Smooth muscle cell (in vitro differentiated cells): ENCODE measurements around the gene IRAG1. TPM values are rescaled to one million over a fixed set of nuclear protein-coding genes. Genes with fewer than 3 reads are reported as not detected.

Experiments used
- DNase-seq: peaks from one replicate; lab custom pipeline; 2025; ENCODE audit not compliant: unreplicated experiment; lab: John Stamatoyannopoulos, UW
- H2AFZ ChIP-seq: fragments of 200-600 bp; sonication (generic); 2 replicates; pipeline ENCODE4 v1.6.0; 2016; ENCODE audit warnings: antibody characterized with exemption, low read depth, mild to moderate bottlenecking
- H3F3A ChIP-seq: fragments of 200-600 bp; sonication (generic); 2 replicates; pipeline ENCODE4 v1.6.0; 2017; ENCODE audit warnings: antibody characterized with exemption, low read depth
- H3K27ac ChIP-seq: fragments of 200-600 bp; sonication (generic); 2 replicates; pipeline ENCODE4 v1.5.1; 2016; ENCODE audit warnings: low read depth, mild to moderate bottlenecking
- H3K27me3 ChIP-seq: fragments of 200-600 bp; sonication (generic); 2 replicates; pipeline ENCODE4 v1.6.1; 2016; ENCODE audit warnings: low read depth, mild to moderate bottlenecking
- H3K36me3 ChIP-seq: fragments of 200-600 bp; sonication (generic); 2 replicates; pipeline ENCODE4 v1.5.1; 2016; ENCODE audit warnings: low read depth
- H3K4me1 ChIP-seq: fragments of 200-600 bp; sonication (generic); 2 replicates; pipeline ENCODE4 v1.5.1; 2016; ENCODE audit warnings: low read depth
- H3K4me2 ChIP-seq: fragments of 200-600 bp; sonication (generic); 2 replicates; pipeline ENCODE4 v1.6.0; 2016; ENCODE audit warnings: mild to moderate bottlenecking
- H3K4me3 ChIP-seq: fragments of 200-600 bp; sonication (generic); 2 replicates; pipeline ENCODE4 v1.5.1; 2016; ENCODE audit warnings: mild to moderate bottlenecking
- H3K79me2 ChIP-seq: fragments of 200-600 bp; sonication (generic); 2 replicates; pipeline ENCODE4 v1.6.0; 2016; ENCODE audit warnings: low read depth, mild to moderate bottlenecking
- H3K9ac ChIP-seq: fragments of 200-600 bp; sonication (generic); 2 replicates; pipeline ENCODE4 v1.6.0; 2016; ENCODE audit warnings: low read depth
- H3K9me3 ChIP-seq: fragments of 200-600 bp; sonication (generic); replicated peaks from 2 replicates; pipeline ENCODE4 v1.5.1; 2016; ENCODE audit warnings: low read depth
- H4K20me1 ChIP-seq: fragments of 200-600 bp; sonication (generic); 2 replicates; pipeline ENCODE4 v1.6.0; 2016; ENCODE audit warnings: low read depth
- CTCF ChIP-seq: fragments of 200-600 bp; sonication (generic); IDR thresholded peaks from 2 replicates; pipeline ENCODE4 v1.5.1; 2017; ENCODE audit warnings: borderline replicate concordance, mild to moderate bottlenecking, antibody characterized with exemption; ENCODE audit not compliant: insufficient read depth, poor library complexity, severe bottlenecking
- WGBS: methylation state at CpG from one replicate; pipeline ENCODE4 v1.1.7; 2016; ENCODE audit warnings: low lambda C conversion rate; 5-methylcytosine and 5-hydroxymethylcytosine counted together
- polyA plus RNA-seq: library from polyadenylated mRNA; unstranded; fragments of >200 nt; fragmentation: Nextera tagmentation; extraction: Ambion mirVana; gene quantifications from 2 replicates; pipeline ENCODE4 v1.2.1, GENCODE V29; 2016
- total RNA-seq: library from RNA; depleted of rRNA; stranded (reverse); fragments of >200 nt; gene quantifications from 2 replicates; pipeline ENCODE4 v1.2.3, GENCODE V29; 2014

The IRAG1 gene
- total and polyA plus RNA-seq, 2 experiments from 2014 or later: 2.5 to 4.4 TPM

- no peak overlapping the region for H3K27ac ChIP-seq
- H3K79me2 ChIP-seq: no peaks in the 10 kb centered on the region
- H3K36me3 ChIP-seq: no peaks in the 10 kb centered on the region
- DNase-seq: no peak
- H3K9ac ChIP-seq: no peak overlapping the region
- H4K20me1 ChIP-seq: no peaks in the 10 kb centered on the region
- H3K4me2 ChIP-seq: no peak overlapping the region
- no peaks in the 10 kb centered on the region for H3K4me1 ChIP-seq
- no peaks in the 10 kb centered on the region for H3K27me3 ChIP-seq
- H2AFZ ChIP-seq: no peak overlapping the region
- 31% methylated on average over 6 of the region's 6 CpGs for whole genome bisulfite sequencing
- H3K4me3 ChIP-seq: no peak overlapping the region
- peaks cover 4% of the 10 kb centered on the region for H3F3A ChIP-seq
- H3K9me3 ChIP-seq: no peaks in the 10 kb centered on the region
- no peak for TF ChIP-seq CTCF
Measured at GRCh38 chr11:10674440-10674855, 19.1 kb downstream of the IRAG1 start.

DNA sequence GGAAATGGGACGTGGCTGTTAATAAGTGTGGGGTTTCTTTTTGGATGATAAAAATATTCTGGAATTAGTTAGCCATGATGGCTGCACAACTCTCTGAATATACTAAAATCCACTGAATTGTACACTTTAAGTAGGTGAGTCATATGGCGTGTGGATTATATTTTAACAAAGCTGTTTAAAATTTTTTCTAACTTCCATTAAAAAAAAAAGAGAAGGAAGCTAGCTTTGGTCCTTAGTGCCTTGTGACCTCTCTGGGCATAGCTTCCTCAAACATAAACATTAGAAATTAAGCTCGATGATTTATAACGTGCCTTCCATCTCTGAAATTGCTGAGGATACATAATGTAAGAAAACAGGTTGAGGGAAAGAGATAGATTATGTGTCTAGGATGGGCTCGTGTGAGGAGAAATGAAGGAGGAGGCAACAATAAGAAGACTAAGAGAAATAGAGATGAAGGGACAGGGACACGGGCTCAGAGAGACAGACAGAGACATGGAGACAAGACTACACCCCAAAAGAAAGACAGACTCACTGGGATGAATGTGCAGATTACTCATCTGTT lies 20.0 kb downstream of the IRAG1 start:
- H3K4me1 ChIP-seq: no peaks in the 10 kb centered on the region
- H3K27me3 ChIP-seq: no peaks in the 10 kb centered on the region
- H3F3A ChIP-seq: peaks cover 11% of the 10 kb centered on the region
- no peak overlapping the region for H2AFZ ChIP-seq
- no peak overlapping the region for H3K9ac ChIP-seq
- no peak overlapping the region for H3K4me2 ChIP-seq
- no peak for TF ChIP-seq CTCF
- H3K36me3 ChIP-seq: no peaks in the 10 kb centered on the region
- no peak overlapping the region for H3K27ac ChIP-seq
- H3K9me3 ChIP-seq: no peaks in the 10 kb centered on the region
- no peaks in the 10 kb centered on the region for H3K79me2 ChIP-seq
- no peak for DNase-seq
- 88% methylated on average over 6 of the region's 6 CpGs for WGBS
- H4K20me1 ChIP-seq: no peaks in the 10 kb centered on the region
- H3K4me3 ChIP-seq: no peak overlapping the region

DNA sequence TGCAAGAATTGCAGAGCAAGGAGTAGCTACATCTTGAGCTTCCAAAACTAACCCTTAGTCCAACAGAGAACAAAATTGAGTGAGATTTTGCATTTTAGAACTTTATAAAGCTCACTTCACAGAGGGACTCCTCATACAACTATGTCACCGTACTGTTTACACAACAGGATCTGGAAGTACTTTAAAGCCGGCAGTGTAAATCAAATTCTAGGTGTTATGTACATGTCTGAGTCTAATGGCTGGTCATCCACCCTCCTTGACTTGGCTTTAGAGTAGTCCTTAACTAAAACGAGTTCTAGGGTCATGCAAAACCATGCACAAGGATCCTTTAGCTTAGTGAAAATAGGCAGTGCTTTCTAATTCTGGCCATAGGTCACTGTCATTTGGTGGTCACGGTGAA lies 23.5 kb downstream of the IRAG1 start:
- peaks cover 8% of the 10 kb centered on the region for H3K4me1 ChIP-seq

More for the DNA sequence above, 23.5 kb downstream of the IRAG1 start:
- TF ChIP-seq CTCF: no peak
- Histone ChIP-seq H3K9me3 (no peaks in the 10 kb centered on the region), H3K9ac (no peak overlapping the region), H3K4me3 (no peak overlapping the region), H3F3A (peaks cover 11% of the 10 kb centered on the region), H2AFZ (no peak overlapping the region), H3K79me2 (no peaks in the 10 kb centered on the region), H3K27ac (no peak overlapping the region), H4K20me1 (no peaks in the 10 kb centered on the region), H3K4me2 (no peak overlapping the region), H3K27me3 (no peaks in the 10 kb centered on the region), H3K36me3 (no peaks in the 10 kb centered on the region)
- 65% methylated on average over 4 of the region's 4 CpGs for WGBS
- no peak for DNase-seq
